NCI-H2107 treated with DMSO at 0.1 percent for 48 hours (cell line): ENCODE results near the gene FHOD3.

ENCODE experiments used
- DNase-seq: peaks from one replicate; lab custom pipeline; 2025; ENCODE audit not compliant: unreplicated experiment; lab: John Stamatoyannopoulos, UW

The FHOD3 gene

DNA sequence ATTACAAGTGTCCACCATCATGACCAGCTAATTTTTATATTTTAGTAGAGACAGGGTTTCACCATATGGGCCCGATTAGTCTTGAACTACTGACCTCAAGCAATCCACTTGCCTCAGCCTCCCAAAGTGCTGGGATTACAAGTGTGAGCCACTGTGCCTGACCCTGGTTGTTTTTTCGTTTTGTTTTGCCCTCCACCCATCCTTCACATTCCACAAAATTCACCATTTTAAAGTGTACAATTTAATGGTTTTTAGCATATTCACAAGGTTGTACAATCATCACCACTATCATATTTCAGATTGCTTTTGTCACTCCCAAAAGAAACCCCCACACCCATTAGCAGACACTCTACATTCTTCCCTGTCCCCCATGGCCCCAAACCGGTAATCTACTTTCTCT is 316.3 kb downstream of the FHOD3 start:
- DNase-seq, result no peak

DNA sequence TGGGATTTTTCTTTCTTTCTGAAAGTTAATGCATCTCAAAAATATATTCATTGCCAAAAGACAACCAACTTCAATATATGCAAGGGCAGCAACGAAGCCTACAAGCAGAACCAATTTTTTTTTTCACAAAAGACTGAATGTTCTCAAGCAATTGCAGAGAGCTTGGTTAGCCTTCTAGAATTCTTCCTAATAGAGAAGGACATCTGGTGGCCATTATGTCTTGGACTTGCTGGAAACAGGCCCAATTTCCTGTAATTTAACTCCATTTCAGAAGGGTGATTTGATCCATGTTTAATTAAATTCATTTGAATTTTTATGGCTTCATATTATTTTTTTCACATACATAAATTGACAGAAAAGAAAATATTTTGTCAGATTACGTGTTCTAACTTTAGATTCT is 323.3 kb downstream of the FHOD3 start:
- DNase-seq, result no peak

DNA sequence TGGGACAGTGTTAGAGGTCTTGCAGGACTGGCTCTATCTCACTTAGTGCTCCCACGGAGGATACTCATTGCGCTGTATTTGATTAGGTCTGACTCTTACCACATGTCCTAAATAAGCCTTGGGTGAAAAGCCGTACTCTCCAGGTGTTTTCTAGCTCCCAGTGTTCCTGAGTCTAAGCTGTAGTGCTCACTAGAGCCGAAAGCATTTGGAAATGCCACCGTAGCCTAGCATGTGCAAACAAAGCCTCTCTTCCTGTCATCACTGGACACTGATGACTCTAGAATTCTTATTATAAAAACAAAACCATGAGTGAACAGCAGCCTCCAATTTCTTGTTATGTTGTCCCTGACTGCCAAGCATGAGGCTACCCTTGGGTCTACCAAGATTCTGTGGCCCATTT is 325.1 kb downstream of the FHOD3 start:
- no peak for DNase-seq

DNA sequence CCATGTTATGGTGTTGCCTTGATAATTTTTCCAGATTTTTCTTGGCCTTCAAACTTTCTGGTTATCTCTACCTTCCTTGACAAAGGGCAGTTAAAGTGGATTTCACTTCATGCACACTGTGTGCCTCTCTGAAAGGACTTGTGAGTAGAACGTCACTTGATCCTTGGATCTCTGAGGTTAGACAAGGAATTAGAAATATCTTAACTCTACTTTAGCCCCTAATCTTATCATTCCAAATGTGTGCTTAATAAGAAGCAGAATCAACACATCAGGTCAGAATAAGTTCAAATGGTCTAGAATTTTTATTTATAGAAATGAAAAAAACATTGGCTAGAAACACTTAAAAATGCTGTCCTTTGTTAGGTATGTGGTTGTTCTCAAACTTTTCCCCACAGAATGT is 325.6 kb downstream of the FHOD3 start:
- no peak for DNase-seq

DNA sequence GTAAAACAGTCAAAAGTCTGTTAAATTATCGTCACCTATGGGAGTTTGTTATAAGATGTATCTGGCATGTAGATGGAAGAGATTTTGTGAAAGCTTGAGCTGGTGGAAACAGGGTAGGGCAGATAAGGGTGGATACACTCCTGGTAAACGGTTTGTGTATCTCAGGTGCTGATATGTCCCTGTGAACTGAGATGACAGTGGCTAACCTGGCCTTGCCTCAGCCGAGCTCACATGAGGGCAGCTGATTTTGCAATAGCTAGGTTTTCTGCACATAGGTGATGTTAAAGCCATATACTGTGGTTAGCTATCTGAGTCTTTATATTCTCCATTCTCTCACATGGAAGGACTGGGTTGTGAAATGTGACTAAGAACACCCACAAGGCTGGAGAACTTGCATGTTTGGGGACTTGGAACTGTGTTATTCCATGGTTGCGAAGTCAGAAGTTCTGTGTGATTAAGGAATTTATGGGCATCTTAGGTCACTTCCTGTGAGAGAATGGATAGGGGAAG is 326.2 kb downstream of the FHOD3 start:
- DNase-seq, result no peak

DNA sequence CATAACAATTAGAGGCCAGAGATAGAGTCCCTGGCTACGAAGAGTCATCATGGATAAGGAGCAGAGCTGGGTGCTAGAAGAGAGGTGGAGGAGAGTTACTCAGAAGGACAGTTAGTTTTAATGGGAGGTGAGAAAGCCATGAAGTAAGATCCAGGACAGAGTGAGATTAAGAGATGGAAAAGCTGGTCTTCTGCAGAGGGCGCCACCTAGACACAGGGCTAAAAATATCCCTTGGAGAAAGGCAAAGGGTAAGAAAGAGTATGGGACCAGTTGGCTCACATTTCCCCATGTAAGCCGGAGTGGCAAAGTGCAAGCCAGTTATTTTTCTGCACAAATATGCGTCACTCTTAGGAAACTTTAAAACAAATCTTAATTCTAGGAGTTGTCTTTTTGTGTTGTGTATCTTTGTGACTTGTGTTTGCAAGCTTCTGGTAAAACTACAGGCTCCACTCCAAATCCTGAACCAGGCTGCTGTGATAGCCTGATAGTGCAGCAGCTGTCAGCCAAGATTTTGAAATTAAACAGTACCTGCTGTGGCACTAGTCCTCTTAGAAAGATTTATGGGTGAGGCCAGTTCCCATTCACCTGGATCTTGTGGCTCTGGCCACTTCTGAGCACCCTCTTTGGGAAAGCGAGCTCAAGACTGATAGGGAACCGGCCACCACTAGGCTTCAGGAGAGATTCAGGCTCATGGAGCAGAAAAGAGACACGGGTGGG is 327.1 kb downstream of the FHOD3 start:
- no peak for DNase-seq

DNA sequence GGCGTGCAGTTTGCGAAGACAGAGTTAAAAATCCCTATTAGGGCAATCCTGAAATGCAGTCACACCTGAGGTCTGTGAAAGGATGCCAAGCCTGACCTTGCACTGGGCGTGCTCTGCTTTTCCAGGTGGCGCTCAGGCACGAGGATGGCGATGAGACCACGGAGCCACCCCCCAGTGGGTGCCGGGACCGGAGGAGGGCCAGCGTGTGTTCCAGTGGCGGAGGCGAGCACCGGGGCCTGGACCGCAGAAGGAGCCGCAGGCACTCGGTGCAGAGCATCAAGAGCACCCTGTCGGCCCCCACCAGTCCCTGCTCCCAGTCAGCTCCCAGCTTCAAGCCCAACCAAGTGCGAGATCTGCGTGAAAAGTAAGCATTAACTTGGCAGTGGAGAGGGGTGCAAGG is 327.9 kb downstream of the FHOD3 start:
- no peak for DNase-seq

DNA sequence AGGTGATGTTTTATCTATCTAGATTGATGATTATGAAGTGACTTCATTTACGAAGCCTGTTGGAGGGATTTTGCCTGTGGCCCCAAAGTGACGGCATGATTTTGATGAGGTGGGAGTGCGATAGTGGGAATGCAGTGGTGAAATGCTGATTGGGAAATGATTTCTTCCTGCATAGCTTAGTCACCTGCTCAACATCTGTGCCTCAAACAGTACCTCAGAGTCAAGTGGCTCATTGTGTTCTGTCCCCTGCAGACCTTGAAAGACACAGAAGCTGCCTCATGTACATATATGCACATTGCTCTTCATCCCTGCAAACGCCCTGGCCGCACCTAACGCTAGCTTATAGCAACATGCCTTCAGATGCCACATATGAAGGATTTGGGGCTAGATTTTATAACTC is 330.1 kb downstream of the FHOD3 start:
- no peak for DNase-seq

DNA sequence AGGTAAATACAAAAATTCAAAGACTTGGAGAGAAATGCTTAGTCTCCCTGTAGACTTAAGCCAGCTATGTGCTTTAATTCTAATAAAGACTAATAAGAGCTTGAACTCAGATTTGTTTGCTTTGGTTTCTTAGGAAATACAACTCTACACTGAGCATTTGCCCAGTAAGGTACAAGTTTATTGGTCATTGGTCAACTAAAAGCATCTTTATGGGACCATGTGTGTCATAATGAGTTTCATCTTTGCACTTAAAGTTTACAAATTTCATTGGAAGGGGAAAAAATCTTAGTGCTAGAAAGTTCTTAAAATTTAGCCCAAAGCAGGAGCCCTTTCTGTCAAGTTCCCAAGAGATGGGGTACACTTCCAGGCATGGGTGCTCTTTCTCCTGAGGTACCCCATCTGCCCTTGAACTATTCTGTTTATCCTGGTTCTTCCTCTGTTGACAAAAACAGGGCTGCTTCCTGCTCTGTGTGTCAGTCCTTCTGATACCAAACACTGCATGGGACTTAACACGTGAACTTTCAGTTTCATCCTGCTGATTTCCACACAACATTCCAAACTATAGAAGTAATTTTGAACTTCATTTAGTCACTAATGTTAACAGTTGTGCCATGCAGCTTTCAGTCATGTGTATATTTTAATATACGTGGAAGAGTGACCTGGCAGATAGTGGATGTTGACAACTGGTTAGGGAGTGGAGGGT is 331.1 kb downstream of the FHOD3 start:
- no peak for DNase-seq

DNA sequence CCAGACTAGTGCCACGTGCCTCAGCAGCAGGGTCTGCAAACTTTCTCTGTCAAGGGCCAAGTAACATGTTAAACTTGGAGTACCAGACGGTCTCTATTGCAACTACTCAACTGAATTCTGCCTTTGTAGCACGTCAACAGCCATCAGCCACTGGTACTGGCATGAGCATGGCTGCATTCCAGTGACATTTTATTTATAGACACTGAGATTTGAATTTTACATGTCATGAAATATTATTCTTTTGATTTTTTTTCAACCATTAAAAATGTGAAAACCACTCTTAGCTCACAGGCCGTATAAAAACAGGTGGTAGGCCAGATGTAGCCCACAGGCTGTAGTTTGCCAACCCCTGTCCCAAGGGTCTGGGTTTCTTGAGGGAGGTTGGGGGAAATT is 331.6 kb downstream of the FHOD3 start:
- no peak for DNase-seq

DNA sequence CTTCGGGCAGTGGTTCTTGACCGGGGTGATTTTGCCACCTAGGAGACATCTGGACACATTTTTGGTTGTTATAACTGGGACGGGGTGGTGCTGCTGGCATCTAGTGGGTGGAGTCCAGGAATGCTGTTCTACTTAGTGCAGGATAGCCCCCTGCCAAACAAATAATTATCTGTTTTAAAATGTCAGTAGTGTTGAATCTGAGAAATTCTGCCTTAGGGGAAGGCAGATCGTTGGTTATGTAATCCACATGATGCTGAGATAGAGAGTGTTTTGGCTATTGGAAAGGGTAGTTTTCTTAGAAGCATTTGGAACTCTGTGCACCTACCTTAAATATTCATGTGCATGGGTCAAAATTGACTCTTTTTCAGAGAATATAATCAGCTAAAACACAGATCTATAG is 332.3 kb downstream of the FHOD3 start:
- DNase-seq, result no peak

DNA sequence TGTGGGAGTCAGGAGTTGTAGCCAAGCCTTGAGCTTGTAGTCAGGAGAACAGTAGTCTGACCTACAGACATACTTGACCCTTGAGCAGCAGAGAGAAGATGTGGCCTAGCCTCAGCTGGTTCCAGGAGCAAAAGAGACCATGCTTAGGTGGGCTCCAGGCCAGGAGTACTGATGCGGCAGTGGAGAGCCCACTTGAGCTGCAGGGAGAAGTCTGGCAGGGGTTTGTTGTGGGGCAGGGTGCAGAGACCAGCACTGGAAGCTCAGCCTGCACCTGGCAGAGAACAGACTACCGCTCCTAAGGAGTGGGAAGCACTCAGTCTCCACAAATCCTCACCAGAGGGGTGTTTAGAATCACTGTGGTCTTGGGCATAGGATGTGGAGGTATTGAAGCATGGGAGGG is 333.4 kb downstream of the FHOD3 start:
- no peak for DNase-seq

DNA sequence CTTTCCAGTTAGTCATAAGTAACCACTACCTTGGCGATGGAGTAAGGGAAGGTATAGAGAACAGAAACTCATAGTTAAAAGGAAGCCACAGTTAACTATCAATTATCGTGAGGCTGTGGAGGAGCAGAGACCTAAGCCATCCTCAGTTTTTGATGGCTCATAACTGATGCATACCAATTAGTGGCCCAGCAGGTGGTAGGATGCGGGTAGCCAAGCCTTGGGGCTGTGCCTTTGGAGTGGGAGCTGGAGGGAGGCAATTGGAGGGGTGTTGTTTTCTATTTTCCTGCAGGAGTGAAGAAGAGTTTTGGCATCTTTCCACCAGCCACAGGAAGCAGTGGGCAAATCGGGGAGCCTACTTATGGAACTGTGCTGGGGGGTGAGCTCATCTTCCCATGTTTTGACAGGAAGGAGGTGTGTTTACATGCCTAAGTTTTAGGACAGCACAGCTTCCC is 336.5 kb downstream of the FHOD3 start:
- no peak for DNase-seq

DNA sequence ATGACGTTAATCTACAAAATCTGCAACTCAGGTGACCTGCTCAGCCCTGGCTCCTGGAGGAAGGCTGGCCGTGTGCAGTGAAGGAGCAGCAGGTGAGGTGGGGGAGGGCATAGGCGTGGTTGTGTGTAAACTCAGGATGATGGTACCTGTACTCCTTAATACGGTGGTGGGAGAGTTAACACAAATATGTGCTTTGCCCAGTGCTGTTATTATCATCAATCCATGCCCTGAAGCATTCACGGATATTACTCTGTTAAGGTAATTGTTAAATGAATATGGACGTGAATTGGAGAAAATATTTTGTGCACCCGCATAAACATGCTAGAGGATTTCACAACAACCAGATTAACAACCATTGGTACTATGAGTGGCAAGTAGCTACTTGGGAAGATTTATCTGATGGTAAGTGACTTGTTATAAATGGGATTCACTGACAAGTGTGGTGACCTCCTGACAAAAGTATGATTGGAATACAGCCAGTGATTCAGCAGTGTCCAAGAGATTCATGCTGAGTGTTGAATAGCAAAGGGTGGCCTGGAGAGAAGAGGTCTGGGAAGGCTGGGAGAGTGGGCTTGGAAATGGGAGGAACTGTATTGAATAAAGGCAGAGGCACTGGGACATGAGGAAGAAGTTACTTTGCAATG is 337.2 kb downstream of the FHOD3 start:
- no peak for DNase-seq

DNA sequence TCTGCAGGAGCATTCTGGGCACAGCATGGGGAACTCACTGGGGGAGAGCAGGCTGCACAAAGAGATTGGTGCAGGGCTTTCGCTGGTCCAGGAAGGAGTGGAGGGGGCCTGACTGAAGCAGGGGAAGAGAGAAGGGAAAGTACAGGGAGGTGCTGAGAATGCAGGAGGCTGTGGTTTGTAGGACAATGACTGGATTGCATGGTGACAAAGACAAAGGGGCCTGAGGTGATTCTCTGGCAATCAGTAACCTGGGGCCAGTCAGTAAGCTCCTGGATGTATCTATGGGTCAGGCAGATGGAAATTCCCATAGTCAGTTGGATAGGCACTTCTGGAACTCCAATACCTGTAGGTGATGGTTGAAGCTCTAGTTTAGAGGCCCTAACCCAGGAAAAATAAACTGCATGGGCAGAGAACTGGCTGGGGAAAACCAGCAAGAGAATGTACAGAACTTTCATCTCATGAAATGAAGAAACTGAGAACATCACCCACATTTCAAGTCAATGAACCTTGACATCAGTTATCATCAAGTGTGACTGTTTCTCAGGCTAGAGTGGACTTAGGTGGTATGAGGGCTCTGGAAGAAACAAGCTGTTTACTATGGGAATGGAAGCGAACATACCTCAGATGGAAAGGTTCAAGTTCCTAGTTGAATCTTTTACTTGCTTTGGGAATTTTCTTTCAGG is 338.0 kb downstream of the FHOD3 start:
- no peak for DNase-seq

DNA sequence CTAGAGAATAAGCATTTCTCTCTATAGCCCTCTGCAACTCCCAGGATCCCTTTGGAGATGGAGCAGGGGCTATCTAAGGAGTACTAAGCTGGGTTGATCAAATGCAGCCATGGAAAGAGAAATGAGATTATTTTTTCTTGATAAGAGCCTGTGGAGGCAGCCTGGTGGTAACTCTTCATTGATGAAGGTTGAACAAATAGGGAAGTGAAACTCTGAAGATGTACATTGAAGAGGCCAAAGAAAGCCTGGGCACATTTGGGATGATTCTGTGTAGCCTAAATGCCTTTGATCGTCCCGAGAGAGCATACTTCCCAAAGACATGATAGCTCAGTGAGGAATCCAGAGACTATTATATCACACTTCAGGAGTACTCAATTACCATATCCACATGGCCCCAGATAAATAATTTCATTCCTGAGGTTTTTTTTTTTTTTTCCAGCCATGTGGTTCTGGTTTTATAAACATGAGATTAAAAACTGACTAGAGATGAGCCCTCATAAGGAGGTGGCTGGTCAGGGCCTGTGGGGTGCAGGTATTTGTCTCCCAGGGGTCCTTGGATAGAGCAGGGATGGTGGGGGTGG is 338.8 kb downstream of the FHOD3 start:
- no peak for DNase-seq

DNA sequence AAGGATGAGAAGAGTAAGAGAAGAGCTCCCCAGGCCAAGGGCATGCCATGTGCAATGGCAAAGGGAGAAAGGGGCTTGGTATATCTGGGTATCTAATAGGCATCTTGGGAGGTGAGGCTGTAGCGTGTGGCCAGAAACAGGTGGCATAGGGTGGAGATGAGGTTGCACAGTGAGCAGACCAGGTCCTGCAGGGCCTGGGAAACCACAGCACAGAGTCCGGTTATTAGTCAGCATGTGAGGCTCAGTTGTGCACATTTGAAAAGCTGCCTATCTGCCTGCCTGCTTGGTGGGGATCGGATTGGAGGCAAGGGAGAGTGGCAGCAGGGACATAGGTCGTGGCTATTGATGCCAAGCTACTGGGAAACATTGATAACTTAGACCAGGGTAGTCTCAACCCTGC is 340.7 kb downstream of the FHOD3 start:
- no peak for DNase-seq

DNA sequence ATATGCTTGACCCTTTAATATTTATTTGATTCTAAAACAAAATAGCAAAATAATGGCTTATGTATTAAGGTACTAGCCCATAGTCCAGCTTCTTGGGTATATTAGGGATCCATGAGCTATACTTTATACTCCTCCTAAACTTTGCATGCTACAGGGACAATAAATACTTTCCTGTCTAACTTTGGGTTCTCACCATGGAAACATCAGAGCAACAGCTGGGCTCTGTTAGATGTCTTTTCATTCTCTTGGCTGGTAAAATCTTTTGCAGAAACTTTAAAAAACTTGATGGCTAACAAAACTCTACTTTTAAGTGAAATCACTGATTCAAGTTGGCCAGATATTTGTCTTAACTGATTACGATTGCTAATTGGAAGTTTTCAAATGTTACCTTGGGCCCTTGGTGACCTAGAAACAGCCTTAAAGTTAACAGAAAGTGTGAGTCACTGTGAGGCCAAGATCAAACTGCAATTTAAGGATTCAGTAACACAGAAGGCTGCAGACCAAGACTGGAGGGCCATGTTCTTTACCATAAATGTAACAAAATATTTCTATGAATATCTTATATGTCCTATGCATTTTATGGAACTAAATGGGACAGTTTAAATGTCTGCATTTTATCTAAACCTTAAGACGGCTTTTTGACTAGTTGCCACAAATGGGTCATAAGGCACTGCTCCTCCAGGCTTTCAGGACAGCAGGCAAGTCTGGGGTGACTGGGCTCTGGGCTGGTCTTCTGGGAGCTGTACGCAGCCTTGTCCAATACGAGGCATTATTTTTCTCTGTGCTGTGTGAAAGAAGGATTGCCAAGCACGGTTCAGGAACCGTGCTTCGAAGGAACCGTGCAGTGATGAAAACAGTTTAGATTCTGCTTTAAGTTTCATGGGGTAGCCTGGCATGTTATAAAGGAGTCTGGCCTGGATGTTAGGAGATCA is 342.8 kb downstream of the FHOD3 start:
- no peak for DNase-seq

DNA sequence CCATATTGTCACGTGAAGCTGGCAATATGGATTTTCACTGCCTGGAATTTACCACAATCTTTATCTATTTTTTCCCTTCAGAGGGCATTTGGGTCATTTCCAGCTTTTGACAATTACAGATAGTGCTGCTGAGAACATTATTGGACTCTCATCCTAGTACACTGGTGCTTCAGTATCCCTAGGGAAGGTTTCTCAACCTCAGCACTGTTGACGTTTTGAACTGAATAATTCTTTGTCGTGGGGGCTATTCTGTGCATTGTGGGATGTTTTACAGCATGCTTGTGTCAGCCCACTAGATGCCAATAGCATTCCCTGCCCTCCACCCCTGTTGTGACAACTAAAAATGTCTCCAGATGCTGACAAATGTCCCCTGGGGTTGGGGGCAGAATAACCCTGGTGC is 345.5 kb downstream of the FHOD3 start:
- DNase-seq, result no peak

DNA sequence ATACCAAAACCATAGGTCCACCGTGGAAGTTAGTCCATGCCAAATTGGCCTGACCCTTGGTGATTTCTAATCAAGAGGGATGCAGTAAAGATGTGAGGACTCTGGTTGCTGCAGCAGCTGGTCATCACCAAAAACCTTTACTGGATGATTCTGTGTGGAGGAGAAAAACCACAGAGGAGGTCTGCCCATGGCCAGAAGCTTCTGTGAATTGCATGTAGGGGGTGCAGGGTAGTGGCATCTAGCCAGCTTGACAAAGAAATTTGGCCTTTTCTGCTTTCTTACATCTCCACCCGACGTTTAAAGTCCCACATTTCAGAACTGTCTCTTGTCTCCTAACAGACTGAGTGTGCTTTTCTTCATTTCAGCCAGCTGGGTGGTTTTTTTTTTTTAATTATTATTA is 351.3 kb downstream of the FHOD3 start:
- no peak for DNase-seq
